NT2/D1 (cell line): Measurements from ENCODE around the gene LRRC8E.

Experiments
- DNase-seq: peaks from one replicate; pipeline ENCODE4 v3.0.0-alpha.2; 2011; ENCODE audit warnings: low read depth, low spot score
- H3K27me3 ChIP-seq: 2 replicates; pipeline ENCODE4 v1.6.0; 2011; ENCODE audit warnings: mild to moderate bottlenecking; ENCODE audit not compliant: insufficient read length, insufficient read depth
- H3K36me3 ChIP-seq: 2 replicates; pipeline ENCODE4 v1.6.1; 2011; ENCODE audit warnings: mild to moderate bottlenecking, low read length, mixed read lengths; ENCODE audit not compliant: insufficient read depth, insufficient read length
- H3K4me1 ChIP-seq: 2 replicates; pipeline ENCODE4 v1.5.1; 2011; ENCODE audit not compliant: insufficient read depth, insufficient read length
- H3K4me3 ChIP-seq: 2 replicates; pipeline ENCODE4 v1.5.1; 2011; ENCODE audit warnings: low read depth; ENCODE audit not compliant: insufficient read length
- H3K9ac ChIP-seq: 2 replicates; pipeline ENCODE4 v1.6.0; 2011; ENCODE audit warnings: low read depth; ENCODE audit not compliant: insufficient read length
- H3K9me3 ChIP-seq: 2 replicates; pipeline ENCODE4 v1.5.1; 2011; ENCODE audit warnings: mild to moderate bottlenecking, low read length; ENCODE audit not compliant: insufficient read depth
- SUZ12 ChIP-seq: IDR thresholded peaks from 2 replicates; pipeline ENCODE4 v1.6.1; 2011; ENCODE audit not compliant: insufficient read length, insufficient read depth; ENCODE audit errors: extremely low read depth
- YY1 ChIP-seq: IDR thresholded peaks from 2 replicates; pipeline ENCODE4 v1.6.1; 2011; ENCODE audit not compliant: insufficient read length, insufficient read depth
- ZNF274 ChIP-seq: IDR thresholded peaks from 2 replicates; pipeline ENCODE4 v1.6.1; 2011; ENCODE audit warnings: mild to moderate bottlenecking, low read depth, low read length

LRRC8E gene

GRCh38 chr19:7874897-7875273 lies 13.4 kb upstream of the LRRC8E start:
- Histone ChIP-seq H3K4me3 (peak overlapping the region; percentile 67), H3K9me3 (no peaks in the 10 kb centered on the region), H3K27me3 (peaks cover 38% of the 10 kb centered on the region), H3K9ac (peak overlapping the region; percentile 37), H3K36me3 (no peaks in the 10 kb centered on the region), H3K4me1 (peaks cover 19% of the 10 kb centered on the region)
- no peak for TF ChIP-seq YY1
- TF ChIP-seq SUZ12: no peak
- no peak for TF ChIP-seq ZNF274
- DNase-seq: no peak

GRCh38 chr19:7877249-7877836 lies 11.0 kb upstream of the LRRC8E start:
- no peak for TF ChIP-seq SUZ12
- no peak for TF ChIP-seq YY1
- TF ChIP-seq ZNF274: no peak
- DNase-seq: no peak
- H3K9ac ChIP-seq: no peak overlapping the region
- H3K36me3 ChIP-seq: no peaks in the 10 kb centered on the region
- H3K4me3 ChIP-seq: no peak overlapping the region
- H3K4me1 ChIP-seq: peaks cover 18% of the 10 kb centered on the region
- no peaks in the 10 kb centered on the region for H3K9me3 ChIP-seq
- peaks cover 38% of the 10 kb centered on the region for H3K27me3 ChIP-seq

GRCh38 chr19:7879111-7879807 lies 9.1 kb upstream of the LRRC8E start:
- Histone ChIP-seq H3K9ac (no peak overlapping the region), H3K4me3 (no peak overlapping the region), H3K9me3 (no peaks in the 10 kb centered on the region), H3K4me1 (peaks cover 9% of the 10 kb centered on the region), H3K36me3 (no peaks in the 10 kb centered on the region), H3K27me3 (peaks cover 21% of the 10 kb centered on the region)
- TF ChIP-seq ZNF274: no peak
- no peak for TF ChIP-seq SUZ12
- no peak for TF ChIP-seq YY1
- no peak for DNase-seq

- TF ChIP-seq SUZ12: no peak
- TF ChIP-seq ZNF274: no peak
- no peak for TF ChIP-seq YY1
- Histone ChIP-seq H3K9me3 (no peaks in the 10 kb centered on the region), H3K36me3 (no peaks in the 10 kb centered on the region), H3K27me3 (peaks cover 15% of the 10 kb centered on the region), H3K4me1 (peaks cover 7% of the 10 kb centered on the region), H3K4me3 (no peak overlapping the region), H3K9ac (no peak overlapping the region)
- DNase-seq: no peak
Observed at GRCh38 chr19:7879836-7880235, 8.5 kb upstream of the LRRC8E start.

GRCh38 chr19:7881910-7882309 lies 6.4 kb upstream of the LRRC8E start:
- no peak for TF ChIP-seq ZNF274
- no peak for TF ChIP-seq SUZ12
- Histone ChIP-seq H3K36me3 (no peaks in the 10 kb centered on the region), H3K4me1 (peaks cover 3% of the 10 kb centered on the region), H3K9me3 (no peaks in the 10 kb centered on the region), H3K27me3 (no peaks in the 10 kb centered on the region), H3K9ac (no peak overlapping the region), H3K4me3 (no peak overlapping the region)
- no peak for DNase-seq

GRCh38 chr19:7883105-7883504 lies 5.2 kb upstream of the LRRC8E start:
- TF ChIP-seq ZNF274 (no peak), SUZ12 (no peak), YY1 (no peak)
- no peaks in the 10 kb centered on the region for H3K9me3 ChIP-seq
- peaks cover 3% of the 10 kb centered on the region for H3K4me1 ChIP-seq
- H3K4me3 ChIP-seq: no peak overlapping the region
- no peak for DNase-seq
- no peaks in the 10 kb centered on the region for H3K27me3 ChIP-seq
- no peaks in the 10 kb centered on the region for H3K36me3 ChIP-seq
- no peak overlapping the region for H3K9ac ChIP-seq

GRCh38 chr19:7883796-7884570 lies 4.3 kb upstream of the LRRC8E start:
- no peaks in the 10 kb centered on the region for H3K27me3 ChIP-seq
- no peaks in the 10 kb centered on the region for H3K36me3 ChIP-seq
- TF ChIP-seq SUZ12: no peak
- no peak for TF ChIP-seq YY1
- TF ChIP-seq ZNF274: no peak
- no peaks in the 10 kb centered on the region for H3K9me3 ChIP-seq
- H3K4me3 ChIP-seq: no peak overlapping the region
- H3K9ac ChIP-seq: no peak overlapping the region
- DNase-seq: no peak
- peaks cover 3% of the 10 kb centered on the region for H3K4me1 ChIP-seq
